HepG2 (cell line): ENCODE results near the gene LCA5. TPM values are rescaled to one million over a fixed set of nuclear protein-coding genes. Genes with fewer than 3 reads are reported as not detected.

Experiments
- AGO2 ChIP-seq: fragments of 200-400 bp; formaldehyde crosslinking; optimal IDR thresholded peaks from 2 replicates; pipeline ENCODE3; 2017; ENCODE audit warnings: mild to moderate bottlenecking, low read depth, low read length, moderate library complexity
- AHDC1 ChIP-seq: sonication (generic); formaldehyde crosslinking; IDR thresholded peaks from 2 replicates; pipeline ENCODE4 v1.5.1; 2020; ENCODE audit warnings: mild to moderate bottlenecking, missing genetic modification reagents, borderline replicate concordance
- ARID4A ChIP-seq: sonication (generic); formaldehyde crosslinking; IDR thresholded peaks from 2 replicates; pipeline ENCODE4 v1.5.0; 2020; ENCODE audit warnings: mild to moderate bottlenecking, missing genetic modification reagents, borderline replicate concordance
- KDM5A ChIP-seq: fragments of 200-600 bp; sonication (generic); IDR thresholded peaks from 2 replicates; pipeline ENCODE4 v1.7.0; 2018; ENCODE audit warnings: antibody characterized with exemption, mild to moderate bottlenecking, low read length, borderline replicate concordance
- NFYC ChIP-seq: IDR thresholded peaks from 2 replicates; pipeline ENCODE4 v1.6.1; 2016; ENCODE audit warnings: missing genetic modification reagents, missing compliant biosample characterization
- STAT5B ChIP-seq: sonication (generic); formaldehyde crosslinking; IDR thresholded peaks from 2 replicates; pipeline ENCODE4 v1.4.0; 2020; ENCODE audit warnings: missing genetic modification reagents
- TEF ChIP-seq: sonication (generic); formaldehyde crosslinking; IDR thresholded peaks from 2 replicates; pipeline ENCODE4 v1.5.0; 2020; ENCODE audit warnings: missing genetic modification reagents
- USF2 ChIP-seq, 2 experiments: sonication (generic) in 1 of 2; formaldehyde crosslinking in 1 of 2; IDR thresholded peaks; 2 replicates each; pipeline versions ENCODE4 v1.5.1 to v1.6.1; 2011 to 2020; ENCODE audit warnings: borderline replicate concordance in 1 of 2, low read depth in 1 of 2, low read length in 1 of 2, mild to moderate bottlenecking in 1 of 2, missing genetic modification reagents in 1 of 2, moderate library complexity in 1 of 2
- ZEB1 ChIP-seq: IDR thresholded peaks from 2 replicates; pipeline ENCODE4 v1.6.1; 2012; ENCODE audit warnings: mild to moderate bottlenecking, low read depth, inconsistent platforms; ENCODE audit not compliant: insufficient replicate concordance
- ZNF225 ChIP-seq: sonication (generic); formaldehyde crosslinking; IDR thresholded peaks from 2 replicates; pipeline ENCODE4 v1.4.0; 2020; ENCODE audit warnings: mild to moderate bottlenecking, missing genetic modification reagents
- ZNF552 ChIP-seq: sonication (generic); formaldehyde crosslinking; IDR thresholded peaks from 2 replicates; pipeline ENCODE4 v1.9.0; 2022; ENCODE audit warnings: missing genetic modification reagents, mild to moderate bottlenecking, borderline replicate concordance
- ZNF792 ChIP-seq: IDR thresholded peaks from 2 replicates; pipeline ENCODE4 v1.6.1; 2016
- ZNF878 ChIP-seq: sonication (generic); formaldehyde crosslinking; IDR thresholded peaks from 2 replicates; pipeline ENCODE4 v1.8.1; 2023; ENCODE audit warnings: mild to moderate bottlenecking, missing genetic modification reagents, moderate library complexity
- polyA plus RNA-seq, 8 experiments: library from polyadenylated mRNA; depleted of rRNA in 3 of 8; stranded (reverse) in 7 of 8; unstranded in 1 of 8; fragments of >200 nt; fragmentation: Illumina TruSeq in 4 of 8; extraction: Trizol in 4 of 8; gene quantifications; 2 replicates each; pipeline versions ENCODE4 v1.2.1 to v1.2.3, GENCODE V29; 2011 to 2016; ENCODE audit warnings: low read depth in 4 of 8, missing spikeins in 1 of 8, mixed read lengths in 1 of 8; ENCODE audit not compliant: insufficient read depth in 1 of 8
- total RNA-seq, 5 experiments: library from RNA; depleted of rRNA; stranded (reverse); fragments of >200 nt; fragmentation: Illumina TruSeq; extraction: Trizol; gene quantifications; 2 replicates each; pipeline ENCODE4 v1.2.3, GENCODE V29; 2016; ENCODE audit warnings: low read depth in 1 of 5

LCA5 gene
- total and polyA plus RNA-seq, 2 of the 13 experiments (the other 11 are each of a cell fraction or from before 2014, with no cell fraction given) = 0.84 to 4.6 TPM

- no peak for TF ChIP-seq AHDC1
- no peak for TF ChIP-seq ZNF552
- no peak for TF ChIP-seq STAT5B (CRISPR knock-in tag)
- no peak for TF ChIP-seq TEF (CRISPR knock-in tag)
- no peak for TF ChIP-seq ZEB1
- no peak; the same call in 1 of the 2 replicates for TF ChIP-seq ZNF225
- TF ChIP-seq ZNF878 (CRISPR knock-in tag) = peak; percentile 76; the same call in 1 of the 2 replicates
- TF ChIP-seq USF2 (IDR thresholded peaks at IDR 0.05; ENCODE audit: low read depth, low read length) = no peak
- TF ChIP-seq USF2 (CRISPR knock-in tag; IDR thresholded peaks at IDR 0.05; ENCODE audit: borderline replicate concordance) = no peak; the same call in 1 of the 2 replicates
- peak; percentile 82; the same call in 1 of the 2 replicates for TF ChIP-seq KDM5A
- TF ChIP-seq AGO2 = peak; percentile 41
- peak; percentile 24 for TF ChIP-seq ZNF792 (CRISPR knock-in tag)
- peak; percentile 87 for TF ChIP-seq ARID4A
- TF ChIP-seq NFYC = peak; percentile 96
These were observed at the start of gene LCA5 (continued) for GRCh38 chr6:79536954-79537747.
